Brain pericyte (primary cell): Measurements from ENCODE around the gene MMP14.
"Not testable (repeated sequence)": the region's sequence is repeated elsewhere in the genome, so short reads cannot be mapped to it uniquely, and the experiment has no call there.

Source experiments
- DNase-seq: peaks from one replicate; pipeline ENCODE4 v3.0.0-alpha.2; 2012; ENCODE audit warnings: low read depth, low spot score

MMP14 gene

DNA sequence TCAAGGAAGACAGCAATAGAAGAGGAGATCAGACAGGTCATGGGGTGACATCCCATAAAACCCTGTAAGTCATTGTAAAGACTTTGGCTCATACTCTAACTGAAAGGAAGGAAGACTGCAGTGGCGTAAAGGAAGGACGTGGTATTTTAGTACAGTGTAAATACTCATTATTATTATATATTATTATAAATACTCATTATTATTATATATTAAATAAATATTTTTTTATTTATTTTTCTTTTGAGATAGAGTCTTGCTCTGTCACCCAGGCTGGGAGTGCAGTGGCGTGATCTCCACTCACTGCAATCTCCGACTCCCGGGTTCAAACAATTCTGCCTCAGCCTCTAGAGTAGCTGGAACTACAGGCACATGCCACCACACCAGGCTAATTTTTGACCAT lies 20.0 kb downstream of the MMP14 start:
- DNase-seq: no peak

DNA sequence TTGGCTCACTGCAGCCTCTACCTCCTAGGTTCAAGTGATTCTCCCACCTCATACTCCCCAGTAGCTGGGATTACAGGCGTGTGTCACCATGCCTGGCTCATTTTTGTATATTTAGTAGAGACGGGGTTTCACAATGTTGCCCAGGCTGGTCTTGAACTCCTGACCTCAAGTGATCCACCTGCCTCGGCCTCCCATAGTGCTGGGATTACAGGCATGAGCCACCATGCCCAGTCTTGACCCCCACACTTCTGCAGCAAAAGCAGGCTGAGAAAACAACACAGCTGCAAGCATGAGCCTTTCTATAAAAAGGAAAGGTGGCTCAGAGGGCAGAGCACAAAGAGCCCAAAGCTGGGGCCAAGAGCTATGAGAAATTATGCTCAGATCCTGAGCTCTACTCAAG lies 24.0 kb downstream of the MMP14 start:
- not testable (repeated sequence) for DNase-seq

- DNase-seq: no peak
These were observed 25.3 kb downstream of the MMP14 start for GRCh38 chr14:22861651-22862050.

DNA sequence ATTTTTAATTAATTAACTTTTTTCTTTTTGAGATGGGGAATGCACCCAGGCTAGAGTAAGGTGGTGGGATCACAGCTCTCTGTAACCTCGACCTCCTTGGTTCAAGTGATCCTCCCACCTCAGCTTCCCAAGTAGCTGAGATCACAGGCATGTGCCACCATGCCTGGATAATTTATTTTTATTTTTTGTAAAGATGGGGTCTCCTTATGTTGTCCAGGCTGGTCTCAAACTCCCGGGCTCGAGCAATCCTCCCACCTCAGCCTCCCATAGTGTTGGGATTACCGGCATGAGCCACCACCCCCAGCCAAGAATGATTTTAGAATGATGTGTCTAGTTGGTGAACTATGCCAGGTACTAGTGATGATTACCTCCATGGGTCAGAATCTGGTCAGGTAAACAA lies 28.6 kb downstream of the MMP14 start:
- DNase-seq: no peak

GRCh38 chr14:22865424-22866405 lies 29.3 kb downstream of the MMP14 start:
- no peak for DNase-seq

DNA sequence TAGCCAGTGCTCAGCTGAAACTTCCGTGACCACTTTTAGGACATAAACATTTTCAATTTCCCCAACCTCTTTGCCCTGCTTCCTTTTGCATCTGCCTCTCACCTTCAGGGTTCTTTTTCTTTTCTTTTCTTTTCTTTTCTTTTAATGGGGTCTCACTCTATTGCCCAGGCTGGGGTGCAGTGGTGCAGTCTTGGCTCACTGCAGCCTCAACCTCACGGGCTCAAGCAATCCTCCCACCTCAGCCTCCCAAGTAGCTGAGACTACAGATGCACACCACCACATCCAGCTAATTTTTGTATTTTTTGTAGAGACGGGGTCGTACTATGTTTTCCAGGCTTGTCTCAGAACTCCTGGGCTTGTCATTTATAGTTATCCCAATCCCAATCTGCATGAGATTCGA lies 30.5 kb downstream of the MMP14 start:
- no peak for DNase-seq

- DNase-seq: no peak
These were observed 34.4 kb downstream of the MMP14 start for GRCh38 chr14:22870811-22871223.

DNA sequence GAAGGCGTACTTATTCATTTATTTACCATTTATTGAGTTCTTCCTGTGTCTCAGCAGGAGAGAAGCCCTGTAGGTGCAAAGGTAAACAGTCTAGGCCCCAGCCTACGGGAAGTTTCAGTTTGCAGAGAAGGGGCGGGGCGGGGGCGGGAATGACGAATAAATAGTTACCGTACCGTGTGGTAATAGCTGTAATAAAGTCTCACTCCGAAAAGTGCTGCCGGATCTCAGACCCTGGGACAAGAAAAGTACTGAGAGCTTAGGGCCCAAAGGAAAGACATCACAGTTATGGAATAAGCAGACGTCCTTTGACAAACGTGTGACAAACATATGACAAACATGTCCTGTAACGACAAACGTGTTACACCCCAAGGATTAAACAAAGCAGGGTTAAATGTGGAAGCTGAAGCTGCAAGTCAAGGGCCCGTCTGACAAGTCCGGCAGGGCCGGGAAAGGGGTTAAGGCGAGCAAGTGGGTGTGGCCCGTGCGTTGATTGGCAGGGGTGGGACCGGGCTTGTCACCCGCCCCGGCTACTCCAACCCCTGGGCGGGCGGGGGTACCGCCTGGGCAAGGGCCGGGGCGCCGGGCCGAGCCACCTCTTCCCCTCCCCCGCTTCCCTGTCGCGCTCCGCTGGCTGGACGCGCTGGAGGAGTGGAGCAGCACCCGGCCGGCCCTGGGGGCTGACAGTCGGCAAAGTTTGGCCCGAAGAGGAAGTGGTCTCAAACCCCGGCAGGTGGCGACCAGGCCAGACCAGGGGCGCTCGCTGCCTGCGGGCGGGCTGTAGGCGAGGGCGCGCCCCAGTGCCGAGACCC lies 35.0 kb downstream of the MMP14 start, which contains the start of gene LRP10:
TSS of gene LRP10 (plus strand) at position 517 of the 809 bp plus-strand sequence. CDS start 564 bp downstream, outside the sequence.
- no peak for DNase-seq

- no peak for DNase-seq
These were observed 35.8 kb downstream of the MMP14 start for GRCh38 chr14:22872033-22872832.

DNA sequence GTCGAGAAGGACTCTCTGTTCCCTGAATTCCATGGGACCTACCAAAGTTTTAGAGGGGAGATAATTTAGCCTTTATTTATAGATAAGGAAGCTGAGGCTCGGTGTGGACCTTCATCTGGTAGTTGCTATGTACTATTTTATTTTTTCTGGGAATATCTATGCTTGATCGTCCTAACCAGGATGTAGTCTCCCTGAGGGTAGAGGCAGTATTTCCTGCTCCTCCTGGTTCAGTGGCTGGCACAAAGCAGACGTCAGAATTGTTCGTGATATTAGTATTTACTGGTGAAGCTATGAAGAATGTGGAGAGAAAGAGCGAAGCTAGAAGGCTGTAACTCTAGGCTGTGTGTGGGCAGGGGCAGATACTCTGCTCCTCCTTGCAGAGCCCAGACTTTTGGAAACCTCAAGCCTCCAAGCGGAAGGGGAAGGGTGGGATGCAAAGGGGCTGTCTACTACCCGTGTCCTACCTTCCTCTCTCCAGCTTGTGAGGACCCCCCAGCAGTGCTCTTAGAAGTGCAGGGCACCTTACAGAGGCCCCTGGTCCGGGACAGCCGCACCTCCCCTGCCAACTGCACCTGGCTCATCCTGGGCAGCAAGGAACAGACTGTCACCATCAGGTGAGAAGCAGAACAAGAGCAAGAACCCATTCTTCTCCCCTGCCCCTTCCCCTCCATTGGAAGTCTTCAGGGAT lies 36.6 kb downstream of the MMP14 start:
- no peak for DNase-seq

GRCh38 chr14:22875003-22875747 lies 38.8 kb downstream of the MMP14 start:
- DNase-seq: no peak

- no peak for DNase-seq
These were observed 39.4 kb downstream of the MMP14 start for GRCh38 chr14:22875748-22876319.

DNA sequence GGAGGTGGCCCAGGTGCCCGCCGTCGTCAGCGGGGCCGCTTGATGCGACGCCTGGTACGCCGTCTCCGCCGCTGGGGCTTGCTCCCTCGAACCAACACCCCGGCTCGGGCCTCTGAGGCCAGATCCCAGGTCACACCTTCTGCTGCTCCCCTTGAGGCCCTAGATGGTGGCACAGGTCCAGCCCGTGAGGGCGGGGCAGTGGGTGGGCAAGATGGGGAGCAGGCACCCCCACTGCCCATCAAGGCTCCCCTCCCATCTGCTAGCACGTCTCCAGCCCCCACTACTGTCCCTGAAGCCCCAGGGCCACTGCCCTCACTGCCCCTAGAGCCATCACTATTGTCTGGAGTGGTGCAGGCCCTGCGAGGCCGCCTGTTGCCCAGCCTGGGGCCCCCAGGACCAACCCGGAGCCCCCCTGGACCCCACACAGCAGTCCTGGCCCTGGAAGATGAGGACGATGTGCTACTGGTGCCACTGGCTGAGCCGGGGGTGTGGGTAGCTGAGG lies 40.7 kb downstream of the MMP14 start:
- no peak for DNase-seq

- DNase-seq: no peak
These were observed 42.2 kb downstream of the MMP14 start for GRCh38 chr14:22878271-22879246.

- DNase-seq: no peak
These were observed 45.7 kb downstream of the MMP14 start for GRCh38 chr14:22882064-22882463.

DNA sequence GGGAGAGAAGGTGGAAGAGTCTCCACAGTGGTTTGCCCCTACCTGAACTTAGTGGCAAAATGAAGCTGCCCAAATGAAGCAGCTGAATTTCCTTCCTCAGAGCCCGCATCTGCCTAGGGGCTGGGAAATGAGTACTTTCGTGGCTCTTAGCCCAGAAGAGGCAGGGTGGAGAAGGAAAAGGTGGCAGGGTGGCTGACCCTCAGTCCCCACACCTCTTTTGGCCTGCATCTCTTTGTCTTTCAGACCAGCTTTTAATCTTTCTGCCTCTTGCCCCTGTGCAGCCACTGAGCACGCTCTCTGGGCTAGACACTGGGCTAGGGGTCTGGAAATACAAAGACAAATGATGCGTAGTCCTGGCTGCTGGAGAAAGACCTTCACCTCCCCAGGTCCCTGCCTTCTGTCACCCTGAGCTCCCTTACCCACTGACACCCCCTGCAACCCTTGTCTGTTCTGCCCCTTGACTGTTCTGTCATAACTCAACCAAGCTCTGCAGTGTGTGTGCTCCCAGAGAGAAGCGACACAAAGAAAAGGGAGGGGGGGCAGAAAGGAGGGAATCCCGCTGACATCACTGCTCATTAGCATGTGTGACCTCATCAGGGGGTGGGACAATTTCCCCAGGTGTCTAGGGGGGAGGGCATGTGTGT lies 46.3 kb downstream of the MMP14 start:
- no peak for DNase-seq

GRCh38 chr14:22883173-22883976 lies 47.0 kb downstream of the MMP14 start, which contains the start of gene REM2:
Gene REM2 (plus strand): TSS chr14:22883222. CDS start chr14:22883288, 66 bp downstream.
- no peak for DNase-seq
